T1000 (cell line): Measurements from ENCODE around the gene CHST13.

Source experiments
- DNase-seq: peaks from one replicate; lab custom pipeline; 2025; ENCODE audit warnings: mixed read lengths; lab: John Stamatoyannopoulos, UW

CHST13 gene

DNA sequence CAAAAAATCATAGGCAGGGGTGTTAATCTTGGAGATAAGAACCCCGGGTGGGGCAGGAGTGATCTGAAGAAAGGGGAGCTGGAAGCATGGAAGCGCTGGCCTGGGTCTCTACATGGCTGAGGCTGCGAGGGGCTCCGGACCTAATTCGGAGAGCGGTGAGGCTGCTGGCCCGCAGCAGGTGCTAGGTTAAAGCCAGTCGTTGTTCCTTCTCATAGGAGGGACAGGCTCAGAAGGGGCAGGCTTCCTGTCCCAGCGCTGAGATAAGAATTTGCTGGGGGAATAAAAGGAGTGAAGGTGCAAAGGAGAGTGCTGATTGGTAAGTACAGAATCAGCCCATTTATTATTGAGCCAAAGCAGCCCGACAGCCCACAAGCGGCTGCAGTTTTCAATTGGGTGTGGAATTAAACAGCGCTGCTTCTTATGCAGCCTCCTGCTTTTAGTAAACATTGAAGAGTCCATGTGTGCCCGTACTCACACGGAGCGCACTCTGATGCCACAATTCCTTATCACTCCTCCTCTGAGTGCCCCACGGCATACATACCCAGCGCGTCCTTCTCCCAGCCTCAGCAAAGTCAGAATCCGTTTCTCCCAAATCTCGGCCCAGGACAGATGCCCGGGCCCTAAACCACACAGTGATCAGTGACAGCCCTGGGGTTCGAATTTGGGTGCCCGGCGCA is 17.1 kb downstream of the CHST13 start:
- DNase-seq: no peak

DNA sequence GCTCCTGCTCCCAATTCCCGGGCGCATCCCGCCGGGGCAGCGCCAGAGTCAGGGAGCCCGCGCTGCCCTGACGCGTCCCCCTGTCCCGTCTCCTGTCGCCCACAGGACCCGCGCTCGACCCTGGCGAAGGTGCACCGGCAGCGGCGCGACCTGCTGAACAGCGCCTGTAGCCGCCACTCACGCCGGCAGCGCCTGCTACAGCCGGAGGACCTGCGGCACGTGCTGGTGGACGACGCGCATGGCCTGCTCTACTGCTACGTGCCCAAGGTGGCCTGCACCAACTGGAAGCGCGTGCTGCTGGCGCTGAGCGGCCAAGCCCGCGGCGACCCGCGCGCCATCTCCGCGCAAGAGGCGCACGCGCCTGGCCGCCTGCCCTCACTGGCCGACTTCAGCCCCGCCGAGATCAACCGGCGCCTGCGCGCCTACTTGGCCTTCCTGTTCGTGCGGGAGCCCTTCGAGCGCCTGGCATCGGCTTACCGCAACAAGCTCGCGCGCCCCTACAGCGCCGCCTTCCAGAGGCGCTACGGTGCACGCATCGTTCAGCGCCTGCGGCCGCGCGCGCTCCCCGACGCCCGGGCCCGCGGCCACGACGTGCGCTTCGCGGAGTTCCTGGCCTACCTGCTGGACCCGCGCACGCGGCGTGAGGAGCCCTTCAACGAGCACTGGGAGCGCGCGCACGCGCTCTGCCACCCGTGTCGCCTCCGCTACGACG is 17.8 kb downstream of the CHST13 start:
- DNase-seq: no peak

- DNase-seq: no peak
Measured at GRCh38 chr3:126542340-126543241, 18.6 kb downstream of the CHST13 start.

DNA sequence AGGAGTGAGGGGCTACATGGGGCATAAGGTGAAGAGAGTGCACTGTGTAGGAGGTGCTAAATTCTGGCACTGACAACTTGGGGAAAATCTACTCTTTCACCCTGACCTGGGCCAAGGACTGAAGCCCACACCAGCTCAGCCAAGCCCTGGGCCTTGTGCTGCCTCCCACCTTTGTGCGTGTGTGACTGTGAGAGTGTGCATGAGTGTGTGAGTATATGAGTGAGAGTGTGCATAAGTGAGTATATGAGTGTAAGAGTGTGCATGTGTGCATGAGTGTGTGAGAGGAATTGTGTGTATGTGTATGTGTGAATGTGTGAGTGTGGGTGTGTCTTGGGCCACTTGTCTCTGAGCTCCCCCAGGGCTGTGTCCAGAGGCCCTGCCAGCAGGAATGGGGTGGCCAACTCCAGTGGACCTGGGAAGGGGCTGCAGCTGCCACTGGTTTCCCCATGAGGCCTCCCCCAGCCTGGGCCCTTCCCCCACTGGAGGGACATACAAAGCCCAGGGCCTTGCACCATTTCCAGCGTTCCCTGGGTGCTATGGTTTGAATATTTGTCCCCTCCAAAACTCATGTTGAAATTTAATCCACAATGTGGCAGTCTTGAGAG is 19.6 kb downstream of the CHST13 start:
- DNase-seq: no peak

GRCh38 chr3:126544596-126545281 is 20.8 kb downstream of the CHST13 start:
- DNase-seq: no peak

DNA sequence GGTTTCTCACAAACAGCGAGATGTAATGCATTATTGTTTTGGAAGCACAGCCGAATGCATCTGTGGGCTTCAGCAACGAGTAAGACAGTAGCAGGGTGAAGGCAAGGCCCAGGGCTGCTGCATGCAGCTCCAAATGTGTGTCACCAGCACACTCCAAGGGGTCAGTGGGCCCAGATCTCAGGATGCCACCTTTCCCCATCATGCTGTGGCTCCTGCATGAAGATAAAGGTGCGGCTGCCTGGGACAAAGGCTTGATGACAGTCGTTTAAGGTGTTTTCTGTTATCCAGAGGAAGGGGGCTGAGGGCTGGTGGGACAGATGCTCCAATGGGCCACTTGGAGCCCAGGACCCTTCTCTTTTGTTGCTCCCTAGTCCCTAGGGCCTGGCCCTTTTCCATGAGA is 21.6 kb downstream of the CHST13 start:
- no peak for DNase-seq

DNA sequence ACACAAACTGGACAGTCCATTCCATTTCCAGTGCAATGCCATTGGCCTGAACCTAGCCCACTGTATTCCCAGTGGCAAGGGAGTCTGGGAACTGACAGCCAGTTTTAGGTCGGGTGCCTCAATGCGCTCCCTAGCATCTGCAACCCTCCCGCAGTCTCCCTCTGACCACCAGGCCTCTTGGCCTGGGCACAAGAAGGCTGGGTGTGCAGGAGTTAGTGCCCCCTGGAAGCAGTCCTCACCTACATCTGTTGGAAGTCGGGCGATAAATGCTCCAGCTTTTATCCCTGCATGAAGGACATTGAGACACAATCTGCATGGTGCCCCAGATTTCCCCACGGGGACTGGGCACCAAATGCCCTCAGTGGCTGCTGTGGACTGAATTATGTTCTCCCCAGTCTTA is 22.1 kb downstream of the CHST13 start:
- no peak for DNase-seq

GRCh38 chr3:126546549-126547239 is 22.7 kb downstream of the CHST13 start:
- DNase-seq: no peak

DNA sequence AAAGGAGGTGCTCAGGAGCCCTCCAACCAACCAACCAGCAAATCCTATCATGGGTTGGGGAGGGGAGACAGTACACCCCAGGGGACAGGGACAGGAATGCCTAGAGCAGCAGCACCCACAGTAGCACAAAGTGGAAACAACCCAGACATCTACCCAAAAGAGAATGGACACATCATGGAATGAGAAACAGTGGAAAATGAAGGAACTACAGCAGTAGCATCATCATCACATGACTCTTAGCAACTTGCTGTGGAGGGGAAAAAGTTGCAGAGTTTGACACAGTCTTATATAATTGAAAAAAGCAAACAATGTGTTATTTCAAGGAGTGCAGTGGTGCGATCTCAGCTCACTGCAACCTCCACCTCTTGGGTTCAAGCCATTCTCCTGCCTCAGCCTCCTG is 23.8 kb downstream of the CHST13 start:
- no peak for DNase-seq

DNA sequence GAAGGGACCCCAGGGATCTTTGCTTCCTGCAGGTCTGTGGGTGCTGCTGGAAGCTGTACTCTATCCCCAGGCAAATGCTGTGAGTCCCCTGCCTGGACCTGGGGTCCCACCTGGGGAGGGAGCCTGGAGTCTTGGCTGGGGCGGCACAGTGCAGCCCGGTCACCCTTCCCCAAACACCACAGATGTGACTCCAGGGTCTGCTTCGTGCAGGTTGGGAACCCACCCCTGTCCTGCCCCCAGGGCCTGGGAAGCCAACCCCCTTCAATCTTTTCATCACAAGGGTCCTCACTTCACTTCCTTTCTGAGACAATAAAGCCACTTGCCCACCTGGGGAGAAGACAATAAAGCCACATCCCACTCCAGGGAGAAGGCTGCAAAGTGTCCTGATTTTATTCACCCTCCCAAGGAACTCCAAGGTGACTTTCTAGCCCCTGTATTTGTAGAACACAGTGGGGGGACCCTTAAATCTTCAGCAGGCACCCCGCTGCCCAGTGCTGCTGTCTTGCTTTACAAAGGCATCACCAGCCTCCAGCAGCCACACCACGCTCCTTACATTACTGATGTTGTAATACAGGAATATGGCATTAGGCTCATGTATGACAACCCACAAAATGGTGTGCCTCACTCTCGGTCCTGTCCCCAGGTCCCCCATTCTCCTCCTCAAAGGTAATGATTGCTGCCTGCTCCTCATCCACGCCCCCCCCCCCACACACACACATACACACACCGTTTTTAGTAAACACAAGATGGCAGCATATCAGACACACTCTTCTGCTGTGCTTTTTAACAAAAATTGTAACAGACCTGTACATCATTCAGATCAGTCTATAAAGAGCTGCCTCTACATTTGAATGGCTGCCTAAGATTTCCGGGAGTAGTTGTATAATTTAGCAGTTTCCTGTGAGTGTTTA is 24.9 kb downstream of the CHST13 start:
- no peak for DNase-seq

DNA sequence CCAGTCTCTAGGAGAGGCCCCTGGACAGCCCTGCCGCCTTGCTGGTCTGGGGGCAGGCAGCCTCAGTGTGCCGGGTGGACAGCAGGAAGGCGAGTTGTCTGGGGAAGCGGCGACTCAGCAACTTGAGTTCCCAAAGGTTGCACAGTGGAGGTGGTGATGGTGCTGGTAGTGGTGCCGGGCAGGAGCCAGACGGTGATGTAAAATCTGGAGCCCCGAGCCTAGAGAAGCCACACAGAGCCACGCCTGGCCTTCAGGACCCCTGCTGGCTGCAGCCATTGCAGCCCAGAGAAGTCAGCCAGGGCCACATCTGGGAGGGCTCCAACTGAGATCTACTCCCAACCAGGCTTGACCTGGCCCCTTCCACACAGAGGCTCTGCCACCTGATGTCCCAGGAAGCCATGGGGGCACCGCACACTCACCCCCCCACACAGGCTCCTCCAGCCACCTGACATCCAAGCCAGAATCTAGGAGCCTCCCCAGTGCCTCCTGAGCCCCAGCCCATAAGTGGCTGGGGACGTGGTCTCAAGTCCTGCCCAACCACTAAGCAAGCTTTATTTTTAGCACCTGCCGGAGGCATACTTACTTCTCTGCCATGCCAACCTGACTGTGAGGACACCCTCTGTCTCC is 26.0 kb downstream of the CHST13 start:
- no peak for DNase-seq

- no peak for DNase-seq
Measured at GRCh38 chr3:126550488-126551051, 26.6 kb downstream of the CHST13 start.

- DNase-seq: no peak
Measured at GRCh38 chr3:126551121-126551838, 27.3 kb downstream of the CHST13 start.

DNA sequence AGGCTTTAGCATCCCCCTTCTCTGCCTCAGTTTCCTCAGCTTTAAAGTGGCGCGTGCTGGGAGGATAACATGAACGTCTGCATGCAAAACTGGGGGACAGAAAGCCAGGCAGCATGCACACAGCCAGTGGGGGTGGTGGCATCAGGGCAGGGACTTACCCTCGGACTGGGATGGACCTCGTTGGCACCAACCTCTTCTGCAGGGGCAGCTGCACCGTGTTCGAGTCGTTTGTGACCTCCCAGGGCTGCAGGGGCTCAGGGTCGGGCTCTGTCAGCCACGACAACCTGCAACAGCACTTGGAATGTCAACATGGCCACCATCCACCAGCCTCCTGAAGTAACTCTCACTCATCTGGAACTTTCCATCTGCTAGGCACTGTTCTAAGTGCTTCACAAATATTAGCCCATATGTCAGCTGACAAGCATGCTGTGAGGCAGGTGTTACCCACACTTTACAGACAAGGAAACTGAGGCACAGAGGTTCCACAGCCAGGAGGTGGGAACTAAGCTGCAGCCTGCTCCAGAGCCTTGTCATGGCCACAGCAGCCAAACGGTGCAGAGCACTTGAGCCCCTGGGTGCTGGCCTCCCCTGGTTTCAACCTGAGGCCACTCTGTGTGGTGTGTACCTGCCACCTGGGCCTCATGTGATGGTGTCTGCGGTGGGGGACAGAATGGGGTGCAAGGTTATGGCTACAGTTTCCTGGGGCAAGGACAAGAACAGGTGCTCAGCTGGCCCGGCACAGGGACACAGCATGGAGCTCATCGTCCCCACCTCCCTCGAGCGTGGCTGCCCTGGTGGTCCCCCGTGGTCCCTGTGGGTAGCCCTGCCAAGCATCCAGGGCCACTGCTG is 28.1 kb downstream of the CHST13 start:
- no peak for DNase-seq

DNA sequence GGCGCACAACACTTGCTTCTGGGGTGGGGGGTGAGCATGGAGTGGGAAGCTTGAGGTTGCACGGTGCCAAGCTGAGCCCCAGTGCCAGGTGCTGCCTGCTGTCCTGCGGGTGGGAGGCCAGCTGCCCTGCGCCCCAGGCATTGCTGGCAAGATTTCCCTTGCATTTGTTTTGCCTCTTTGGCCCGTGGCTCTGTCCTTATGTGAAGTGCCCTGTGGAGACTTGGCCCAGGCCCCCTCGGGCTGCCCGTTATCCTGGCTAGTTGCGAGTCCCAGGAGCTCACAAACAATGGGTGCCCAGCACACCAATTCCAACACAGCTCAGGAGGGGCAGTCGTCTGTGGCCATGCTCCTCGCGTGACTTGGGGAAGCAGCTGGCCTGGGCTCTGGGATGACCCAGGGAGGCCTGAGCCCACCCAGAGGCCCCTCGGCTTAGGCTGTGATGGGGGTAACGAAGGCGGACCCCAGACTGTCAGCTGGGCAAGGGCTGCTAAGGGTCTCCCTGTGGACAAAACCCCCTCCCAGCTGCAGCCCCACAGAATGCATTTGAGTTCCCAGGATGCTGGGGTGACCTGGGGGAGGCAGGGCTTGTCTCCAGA is 28.8 kb downstream of the CHST13 start:
- DNase-seq: no peak

GRCh38 chr3:126553284-126554084 is 29.5 kb downstream of the CHST13 start:
- no peak for DNase-seq
